Measurements from ENCODE around the gene SLC4A11.

Gene SLC4A11

DNA sequence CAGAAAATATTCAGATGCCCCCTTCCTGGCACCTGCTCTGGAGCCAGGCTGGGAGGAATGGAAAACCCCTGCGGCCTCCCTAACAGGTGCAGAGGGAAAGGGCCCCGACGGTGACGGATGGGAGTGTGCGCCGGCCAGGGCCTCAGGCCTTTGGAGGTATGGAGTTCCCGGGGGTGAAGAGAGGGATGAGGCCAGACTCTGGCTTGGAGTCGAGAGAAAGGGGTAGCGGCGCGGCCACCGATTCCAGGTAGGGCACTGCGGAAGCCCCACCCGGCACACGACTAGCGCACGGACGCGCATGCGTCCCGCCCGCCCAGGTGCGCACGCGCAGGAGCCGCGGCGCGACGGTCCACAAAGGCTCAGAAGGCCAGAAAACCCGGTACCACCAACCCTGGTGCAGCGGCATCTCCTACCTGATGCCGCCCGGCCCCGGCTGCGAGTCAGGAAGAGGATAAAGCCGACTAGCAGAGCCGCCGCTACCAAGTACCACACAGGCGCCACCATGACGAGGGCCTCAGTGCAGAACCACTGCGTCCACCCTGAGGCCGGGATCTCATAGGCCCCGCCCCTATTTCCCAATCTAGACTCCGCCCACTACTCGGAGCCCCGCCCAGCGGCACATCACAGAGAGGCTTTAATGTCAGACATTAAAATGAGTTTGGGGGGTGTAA, 34.7 kb downstream of the SLC4A11 start, which contains the start of gene DDRGK1:
TSS of gene DDRGK1 (minus strand) at position 559 of the 671 bp plus-strand sequence. CDS start at position 504, 55 bp downstream.
- Histone ChIP-seq H3K9me3 (ENCODE audit: insufficient read depth, low read length) (no peaks in the 10 kb centered on the region), H3K79me2 (ENCODE audit: low read length) (peaks cover 35% of the 10 kb centered on the region), H3K4me3 (ENCODE audit: low read length) (peak within 1 kb of the TSS; percentile 89), H3K27me3 (ENCODE audit: low read depth, low read length) (no peaks in the 10 kb centered on the region), H3K4me1 (ENCODE audit: low read length) (peaks cover 14% of the 10 kb centered on the region), H3K4me2 (ENCODE audit: low read length) (peak within 1 kb of the TSS; percentile 76), H3K36me3 (replicated peaks; ENCODE audit: low read depth, low read length) (peaks cover 25% of the 10 kb centered on the region), H4K20me1 (ENCODE audit: insufficient read depth, low read length) (no peaks in the 10 kb centered on the region), H2AFZ (ENCODE audit: low read depth, low read length) (peak within 1 kb of the TSS; percentile 85; the same call in 1 of the 2 replicates), H3K27ac (ENCODE audit: low read length) (peak within 1 kb of the TSS; percentile 72), H3K9ac (ENCODE audit: low read length) (peak within 1 kb of the TSS; percentile 95)
- TF ChIP-seq CTCF (IDR thresholded peaks at IDR 0.05; ENCODE audit: low read depth, low read length) (no peak), EZH2phosphoT487 (IDR thresholded peaks at IDR 0.05; ENCODE audit: low read depth) (no peak)

DNA sequence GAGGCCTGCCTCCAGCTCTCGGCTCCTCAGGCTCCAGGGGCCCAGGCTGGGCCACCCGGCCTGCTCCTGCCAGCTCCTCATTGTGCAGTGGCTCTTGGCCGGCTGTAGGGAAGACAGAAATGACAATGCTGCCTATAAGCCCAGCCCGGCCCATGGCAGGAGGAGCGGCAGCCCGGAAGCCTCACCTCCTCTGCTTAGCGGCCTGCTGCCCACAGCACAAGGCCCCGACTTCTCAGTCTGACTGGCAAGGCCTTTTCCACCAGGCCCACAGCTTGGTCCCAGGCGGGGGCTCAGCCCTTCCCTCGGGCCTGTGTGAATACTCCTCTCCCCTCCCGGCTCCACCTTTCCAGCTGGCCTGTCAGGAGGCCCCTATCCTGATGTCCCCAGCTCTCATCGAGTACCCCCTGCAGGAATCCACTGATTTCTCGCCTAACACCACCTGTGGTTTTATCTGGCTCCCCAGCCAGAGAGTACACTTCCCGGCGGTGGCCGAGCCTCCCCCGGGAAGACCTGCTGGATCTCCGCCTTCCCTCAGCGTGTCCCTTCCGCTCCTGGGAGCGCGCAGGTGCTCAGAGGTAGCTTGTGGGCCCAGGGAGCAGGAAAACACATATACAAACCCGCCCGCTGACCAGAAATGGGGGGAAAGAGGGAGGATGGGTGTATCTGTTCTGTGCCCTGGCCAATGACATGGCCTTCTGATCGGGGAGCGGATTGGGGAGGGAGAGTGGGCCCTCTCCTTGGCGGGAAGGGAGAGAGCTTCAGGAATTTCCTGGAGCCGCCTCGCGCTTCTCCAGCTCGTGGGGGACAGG, 35.5 kb downstream of the SLC4A11 start:
- H3K79me2 ChIP-seq (ENCODE audit: low read length) = peaks cover 29% of the 10 kb centered on the region
- peak overlapping the region; percentile 89 for H3K4me3 ChIP-seq (ENCODE audit: low read length)
- peak overlapping the region; percentile 95 for H3K9ac ChIP-seq (ENCODE audit: low read length)
- peaks cover 31% of the 10 kb centered on the region for H3K36me3 ChIP-seq (replicated peaks; ENCODE audit: low read depth, low read length)
- peaks cover 13% of the 10 kb centered on the region for H3K4me1 ChIP-seq (ENCODE audit: low read length)
- TF ChIP-seq EZH2phosphoT487 (IDR thresholded peaks at IDR 0.05; ENCODE audit: low read depth) (no peak), CTCF (IDR thresholded peaks at IDR 0.05; ENCODE audit: low read depth, low read length) (no peak)
- peak overlapping the region; percentile 76 for H3K4me2 ChIP-seq (ENCODE audit: low read length)
- no peaks in the 10 kb centered on the region for H4K20me1 ChIP-seq (ENCODE audit: insufficient read depth, low read length)
- H3K27me3 ChIP-seq (ENCODE audit: low read depth, low read length) = no peaks in the 10 kb centered on the region
- peak overlapping the region; percentile 72 for H3K27ac ChIP-seq (ENCODE audit: low read length)
- no peaks in the 10 kb centered on the region for H3K9me3 ChIP-seq (ENCODE audit: insufficient read depth, low read length)
- H2AFZ ChIP-seq (ENCODE audit: low read depth, low read length) = 0 out of 2 replicates have a peak overlapping the region, but pooled peaks have one; percentile 85

- H3K4me1 ChIP-seq (ENCODE audit: low read length) = peaks cover 7% of the 10 kb centered on the region; the same call in 1 of the 2 replicates
- no peak overlapping the region for H2AFZ ChIP-seq (ENCODE audit: low read depth, low read length)
- H3K36me3 ChIP-seq (replicated peaks; ENCODE audit: low read depth, low read length) = peaks cover 31% of the 10 kb centered on the region
- H4K20me1 ChIP-seq (ENCODE audit: insufficient read depth, low read length) = no peaks in the 10 kb centered on the region
- peak overlapping the region; percentile 89 for H3K4me3 ChIP-seq (ENCODE audit: low read length)
- peaks cover 24% of the 10 kb centered on the region for H3K79me2 ChIP-seq (ENCODE audit: low read length)
- TF ChIP-seq EZH2phosphoT487 (IDR thresholded peaks at IDR 0.05; ENCODE audit: low read depth) (no peak), CTCF (IDR thresholded peaks at IDR 0.05; ENCODE audit: low read depth, low read length) (no peak)
- no peaks in the 10 kb centered on the region for H3K9me3 ChIP-seq (ENCODE audit: insufficient read depth, low read length)
- H3K27ac ChIP-seq (ENCODE audit: low read length) = no peak overlapping the region
- peak overlapping the region; percentile 76 for H3K4me2 ChIP-seq (ENCODE audit: low read length)
- H3K9ac ChIP-seq (ENCODE audit: low read length) = peak overlapping the region; percentile 95
- no peaks in the 10 kb centered on the region for H3K27me3 ChIP-seq (ENCODE audit: low read depth, low read length)
Measured at GRCh38 chr20:3202965-3203314, 36.0 kb downstream of the SLC4A11 start.
